ENCODE data around the gene PRRC2B.
"Not testable (repeated sequence)": the region's sequence is repeated elsewhere in the genome, so short reads cannot be mapped to it uniquely, and the experiment has no call there.

PRRC2B gene

DNA sequence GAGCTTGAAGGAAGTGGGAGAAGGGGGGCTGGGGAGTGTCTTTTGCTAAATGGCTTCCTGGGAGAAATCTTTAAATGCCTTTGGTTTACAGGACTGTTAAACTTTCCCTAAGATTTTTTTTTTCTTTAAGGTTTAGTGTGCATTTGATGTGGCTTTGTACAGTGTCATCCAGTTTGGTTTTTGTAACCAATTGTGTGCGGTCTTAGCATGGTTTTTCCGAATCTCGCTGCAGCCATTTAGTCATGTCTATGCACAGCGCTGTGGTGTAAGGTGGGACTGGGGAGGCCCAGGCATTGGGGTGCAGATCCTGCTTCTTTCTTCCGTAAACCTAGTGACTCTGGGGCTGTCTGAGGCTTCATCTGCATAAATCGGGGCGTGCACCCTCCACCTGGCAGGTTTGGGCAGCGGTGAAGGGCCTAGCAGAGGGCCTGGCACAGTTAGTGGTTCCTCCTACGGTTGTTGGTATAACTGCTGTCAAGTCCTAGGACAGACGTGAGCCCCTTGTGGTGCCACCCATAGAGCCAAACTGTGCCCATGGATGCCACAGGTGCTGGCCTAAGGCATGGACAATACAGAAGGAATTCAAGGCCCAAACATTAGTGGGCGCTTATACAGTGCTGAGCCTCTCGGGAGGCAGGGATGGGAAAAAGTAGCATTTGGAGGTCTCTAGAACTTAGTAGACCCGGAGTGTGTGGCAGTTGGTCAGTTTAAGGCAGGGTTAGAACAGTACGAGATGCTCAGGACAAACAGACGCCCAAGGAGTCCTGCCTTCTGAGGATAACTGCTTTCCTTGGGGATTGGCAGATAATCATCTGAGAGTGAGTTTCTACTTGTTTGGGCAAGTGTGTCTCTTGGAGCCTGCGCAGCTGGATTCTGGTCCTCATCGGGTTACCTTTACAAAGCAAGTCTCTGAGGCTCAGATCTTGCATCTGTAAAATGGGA, 1.5 kb downstream of the PRRC2B start:
- Histone ChIP-seq H3F3A (ENCODE audit: insufficient read depth, low read length) (peaks cover 45% of the 10 kb centered on the region), H3K9me3 (replicated peaks; ENCODE audit: insufficient read depth, low read length) (no peaks in the 10 kb centered on the region), H3K36me3 (replicated peaks; ENCODE audit: insufficient read depth, low read length) (no peaks in the 10 kb centered on the region), H3K9ac (ENCODE audit: low read length) (peak overlapping the region; percentile 76), H3K79me2 (ENCODE audit: low read length) (peaks cover 59% of the 10 kb centered on the region), H4K20me1 (ENCODE audit: insufficient read depth, low read length) (peaks cover 50% of the 10 kb centered on the region), H3K4me3 (ENCODE audit: low read length) (peak overlapping the region; percentile 77), H3K27ac (ENCODE audit: low read length) (peak overlapping the region; percentile 82), H3K4me2 (ENCODE audit: low read depth, low read length) (peak overlapping the region; percentile 90), H3K9me2 (replicated peaks; ENCODE audit: insufficient read depth, low read length) (no peaks in the 10 kb centered on the region), H3K27me3 (replicated peaks; ENCODE audit: insufficient read depth, low read length) (no peaks in the 10 kb centered on the region), H3K4me1 (ENCODE audit: low read length) (peaks cover 29% of the 10 kb centered on the region), H2AFZ (ENCODE audit: low read length) (no peak overlapping the region)
- peak; percentile 85 for DNase-seq
- TF ChIP-seq EZH2phosphoT487 (IDR thresholded peaks at IDR 0.05; ENCODE audit: low read length): no peak
- TF ChIP-seq EZH2 (optimal IDR thresholded peaks at IDR 0.05; ENCODE audit: low read depth, low read length): no peak
- TF ChIP-seq, protein P1, sequence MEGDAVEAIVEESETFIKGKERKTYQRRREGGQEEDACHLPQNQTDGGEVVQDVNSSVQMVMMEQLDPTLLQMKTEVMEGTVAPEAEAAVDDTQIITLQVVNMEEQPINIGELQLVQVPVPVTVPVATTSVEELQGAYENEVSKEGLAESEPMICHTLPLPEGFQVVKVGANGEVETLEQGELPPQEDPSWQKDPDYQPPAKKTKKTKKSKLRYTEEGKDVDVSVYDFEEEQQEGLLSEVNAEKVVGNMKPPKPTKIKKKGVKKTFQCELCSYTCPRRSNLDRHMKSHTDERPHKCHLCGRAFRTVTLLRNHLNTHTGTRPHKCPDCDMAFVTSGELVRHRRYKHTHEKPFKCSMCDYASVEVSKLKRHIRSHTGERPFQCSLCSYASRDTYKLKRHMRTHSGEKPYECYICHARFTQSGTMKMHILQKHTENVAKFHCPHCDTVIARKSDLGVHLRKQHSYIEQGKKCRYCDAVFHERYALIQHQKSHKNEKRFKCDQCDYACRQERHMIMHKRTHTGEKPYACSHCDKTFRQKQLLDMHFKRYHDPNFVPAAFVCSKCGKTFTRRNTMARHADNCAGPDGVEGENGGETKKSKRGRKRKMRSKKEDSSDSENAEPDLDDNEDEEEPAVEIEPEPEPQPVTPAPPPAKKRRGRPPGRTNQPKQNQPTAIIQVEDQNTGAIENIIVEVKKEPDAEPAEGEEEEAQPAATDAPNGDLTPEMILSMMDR (IDR thresholded peaks at IDR 0.05; ENCODE audit: low read length): no peak; the same call in none of the 2 replicates

GRCh38 chr9:131396099-131396479, 2.2 kb downstream of the PRRC2B start:
- not testable (repeated sequence) for H3K36me3 ChIP-seq (replicated peaks; ENCODE audit: insufficient read depth, low read length); DNase-seq; H3K9me2 ChIP-seq (replicated peaks; ENCODE audit: insufficient read depth, low read length); H3K27me3 ChIP-seq (replicated peaks; ENCODE audit: insufficient read depth, low read length); H3K9me3 ChIP-seq (replicated peaks; ENCODE audit: insufficient read depth, low read length); H2AFZ ChIP-seq (ENCODE audit: low read length)
- H3K27ac ChIP-seq (ENCODE audit: low read length): peak overlapping the region; percentile 82; the same call in 1 of the 2 replicates
- H3K4me2 ChIP-seq (ENCODE audit: low read depth, low read length): peak overlapping the region; percentile 90
- peaks cover 29% of the 10 kb centered on the region for H3K4me1 ChIP-seq (ENCODE audit: low read length)
- peak overlapping the region; percentile 76; the same call in 1 of the 2 replicates for H3K9ac ChIP-seq (ENCODE audit: low read length)
- H4K20me1 ChIP-seq (ENCODE audit: insufficient read depth, low read length): peaks cover 56% of the 10 kb centered on the region
- peaks cover 66% of the 10 kb centered on the region for H3K79me2 ChIP-seq (ENCODE audit: low read length)
- H3K4me3 ChIP-seq (ENCODE audit: low read length): peak overlapping the region; percentile 77
- H3F3A ChIP-seq (ENCODE audit: insufficient read depth, low read length): peaks cover 45% of the 10 kb centered on the region

DNA sequence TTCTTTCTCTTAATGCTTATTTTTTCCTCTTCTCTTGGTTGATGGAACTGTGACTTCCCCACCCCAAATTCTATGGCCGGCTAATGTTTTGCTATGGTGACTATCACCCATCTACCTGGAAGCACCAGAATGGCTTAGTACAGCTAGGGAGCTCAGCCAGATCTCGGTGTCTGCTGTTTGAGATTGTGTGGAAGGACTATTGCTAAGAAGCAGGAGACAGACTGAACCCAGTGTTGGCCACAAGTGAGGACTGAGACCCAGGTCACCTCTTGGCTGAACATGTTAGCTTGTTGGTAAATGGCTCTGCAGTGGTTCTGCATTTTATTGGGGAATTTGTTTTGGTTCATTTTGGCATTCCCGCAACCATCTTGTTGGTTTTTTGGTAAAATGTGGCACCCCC, 2.7 kb downstream of the PRRC2B start:
- Histone ChIP-seq H3K4me1 (ENCODE audit: low read length) (peaks cover 29% of the 10 kb centered on the region), H3K27ac (ENCODE audit: low read length) (peak overlapping the region; percentile 60; the same call in 1 of the 2 replicates), H3K4me3 (ENCODE audit: low read length) (peak overlapping the region; percentile 29), H3K27me3 (replicated peaks; ENCODE audit: insufficient read depth, low read length) (no peaks in the 10 kb centered on the region), H2AFZ (ENCODE audit: low read length) (no peak overlapping the region), H4K20me1 (ENCODE audit: insufficient read depth, low read length) (peaks cover 62% of the 10 kb centered on the region), H3K79me2 (ENCODE audit: low read length) (peaks cover 71% of the 10 kb centered on the region), H3K4me2 (ENCODE audit: low read depth, low read length) (peak overlapping the region; percentile 90), H3K36me3 (replicated peaks; ENCODE audit: insufficient read depth, low read length) (no peaks in the 10 kb centered on the region), H3K9me3 (replicated peaks; ENCODE audit: insufficient read depth, low read length) (no peaks in the 10 kb centered on the region), H3K9me2 (replicated peaks; ENCODE audit: insufficient read depth, low read length) (no peaks in the 10 kb centered on the region), H3F3A (ENCODE audit: insufficient read depth, low read length) (peaks cover 45% of the 10 kb centered on the region), H3K9ac (ENCODE audit: low read length) (peak overlapping the region; percentile 4; the same call in 1 of the 2 replicates)
- no peak for DNase-seq
- no peak for TF ChIP-seq EZH2 (optimal IDR thresholded peaks at IDR 0.05; ENCODE audit: low read depth, low read length)
- TF ChIP-seq, protein P1 (IDR thresholded peaks at IDR 0.05; ENCODE audit: low read length): no peak
- TF ChIP-seq EZH2phosphoT487 (IDR thresholded peaks at IDR 0.05; ENCODE audit: low read length): no peak
